Measurements from ENCODE around the gene OR9I1. TPM values are rescaled to one million over a fixed set of nuclear protein-coding genes. Genes with fewer than 3 reads are reported as not detected.

OR9I1 gene
- total RNA-seq (not detected), polyA plus RNA-seq (not detected)
- long read RNA-seq, donor 1, result 0 reads
- long read RNA-seq, donor 2, result 0 reads
- long read RNA-seq, donor 3, result 0 reads
- long read RNA-seq, donor 4, result 0 reads

DNA sequence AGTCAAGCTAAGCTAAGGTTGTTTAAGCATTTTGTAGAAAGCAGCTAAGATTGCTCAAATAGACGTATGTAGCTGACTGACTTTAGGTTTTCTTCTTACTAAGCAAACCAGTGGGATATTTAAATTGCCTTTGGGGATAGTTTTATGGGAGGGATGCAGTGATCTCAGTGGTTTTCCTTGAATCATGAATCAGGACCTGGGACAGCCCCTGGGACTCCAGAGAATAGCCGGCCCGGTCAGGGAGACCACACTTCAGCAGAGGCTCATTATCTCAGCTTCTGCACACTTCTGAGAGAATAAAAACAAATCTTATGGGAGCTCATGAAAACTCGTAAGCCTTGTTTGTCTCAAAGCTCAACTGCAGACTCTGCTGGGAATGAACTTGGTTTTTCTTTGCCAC is at the start of gene OR9I1:
OR9I1 (minus strand) TSS at position 62 of the 400 bp plus-strand sequence. CDS start 6,086 bp downstream, outside the sequence.
- no peak for ATAC-seq
- Histone ChIP-seq H3K27ac (ENCODE audit: low read length) (no peak within 1 kb of the TSS), H3K27me3 (ENCODE audit: control insufficient read depth, insufficient read depth) (no peaks in the 10 kb centered on the region), H3K4me1 (ENCODE audit: control insufficient read depth, insufficient read depth, low read length) (no peaks in the 10 kb centered on the region), H3K9me3 (ENCODE audit: control insufficient read depth, low read length) (peaks cover 2% of the 10 kb centered on the region), H3K4me3 (ENCODE audit: low read length) (no peak within 1 kb of the TSS)
- intact Hi-C loops (cut with DNase I), result no loop called here
- 46% methylated on average over 4 of the region's 4 CpGs for WGBS
- DNase-seq, result no peak

GRCh38 chr11:58165504-58166106 is 40.3 kb upstream of the OR9I1 start:
- WGBS, result 76% methylated on average over 7 of the region's 7 CpGs
- no peaks in the 10 kb centered on the region for H3K4me1 ChIP-seq (ENCODE audit: control insufficient read depth, insufficient read depth, low read length)
- ATAC-seq (no peak), DNase-seq (no peak)
- intact Hi-C loops (cut with DNase I), result no loop called here
- no peak overlapping the region for H3K27ac ChIP-seq (ENCODE audit: low read length)
- H3K9me3 ChIP-seq (ENCODE audit: control insufficient read depth, low read length), result no peaks in the 10 kb centered on the region
- H3K4me3 ChIP-seq (ENCODE audit: low read length), result no peak overlapping the region
- no peaks in the 10 kb centered on the region for H3K27me3 ChIP-seq (ENCODE audit: control insufficient read depth, insufficient read depth)

GRCh38 chr11:58164990-58165389 is 39.7 kb upstream of the OR9I1 start:
- ATAC-seq (no peak), DNase-seq (no peak)
- intact Hi-C loops (cut with DNase I), result no loop called here
- Histone ChIP-seq H3K9me3 (ENCODE audit: control insufficient read depth, low read length) (no peaks in the 10 kb centered on the region), H3K27ac (ENCODE audit: low read length) (no peak overlapping the region), H3K27me3 (ENCODE audit: control insufficient read depth, insufficient read depth) (no peaks in the 10 kb centered on the region), H3K4me3 (ENCODE audit: low read length) (no peak overlapping the region), H3K4me1 (ENCODE audit: control insufficient read depth, insufficient read depth, low read length) (no peaks in the 10 kb centered on the region)
- WGBS, result 63% methylated on average over 1 of the region's 1 CpG

- no peak for DNase-seq
- Histone ChIP-seq H3K4me3 (ENCODE audit: low read length) (no peak overlapping the region), H3K27ac (ENCODE audit: low read length) (no peak overlapping the region), H3K27me3 (ENCODE audit: control insufficient read depth, insufficient read depth) (no peaks in the 10 kb centered on the region), H3K9me3 (ENCODE audit: control insufficient read depth, low read length) (no peaks in the 10 kb centered on the region), H3K4me1 (ENCODE audit: control insufficient read depth, insufficient read depth, low read length) (no peaks in the 10 kb centered on the region)
- intact Hi-C loops (cut with DNase I), result no loop called here
- 82% methylated on average over 4 of the region's 4 CpGs for WGBS
- no peak for ATAC-seq
Observed at GRCh38 chr11:58164389-58164788, 39.1 kb upstream of the OR9I1 start.

DNA sequence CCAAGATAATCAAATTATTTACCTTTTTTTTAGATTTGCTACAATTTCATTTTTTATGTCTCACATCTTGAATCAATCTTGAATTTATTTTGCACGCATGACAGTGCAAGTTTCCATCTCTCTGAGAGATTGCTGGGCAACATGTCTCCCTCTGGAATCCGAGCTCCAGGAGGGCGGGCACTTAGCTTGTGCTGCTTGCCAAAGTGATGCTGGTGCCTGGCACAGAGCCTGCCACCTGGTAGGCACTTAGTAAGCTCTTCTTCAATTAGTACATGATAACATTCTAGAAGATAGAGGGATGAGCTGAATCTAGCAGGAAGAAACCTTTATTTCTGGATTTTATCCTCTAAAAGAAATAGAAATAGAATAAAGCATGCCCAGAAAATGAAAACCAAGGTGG is 27.5 kb upstream of the OR9I1 start:
- Histone ChIP-seq H3K27me3 (ENCODE audit: control insufficient read depth, insufficient read depth) (no peaks in the 10 kb centered on the region), H3K4me3 (ENCODE audit: low read length) (no peak overlapping the region), H3K9me3 (ENCODE audit: control insufficient read depth, low read length) (no peaks in the 10 kb centered on the region), H3K4me1 (ENCODE audit: control insufficient read depth, insufficient read depth, low read length) (no peaks in the 10 kb centered on the region), H3K27ac (ENCODE audit: low read length) (no peak overlapping the region)
- intact Hi-C loops (cut with DNase I), result no loop called here
- ATAC-seq (no peak), DNase-seq (no peak)
- 70% methylated on average over 3 of the region's 3 CpGs for WGBS

DNA sequence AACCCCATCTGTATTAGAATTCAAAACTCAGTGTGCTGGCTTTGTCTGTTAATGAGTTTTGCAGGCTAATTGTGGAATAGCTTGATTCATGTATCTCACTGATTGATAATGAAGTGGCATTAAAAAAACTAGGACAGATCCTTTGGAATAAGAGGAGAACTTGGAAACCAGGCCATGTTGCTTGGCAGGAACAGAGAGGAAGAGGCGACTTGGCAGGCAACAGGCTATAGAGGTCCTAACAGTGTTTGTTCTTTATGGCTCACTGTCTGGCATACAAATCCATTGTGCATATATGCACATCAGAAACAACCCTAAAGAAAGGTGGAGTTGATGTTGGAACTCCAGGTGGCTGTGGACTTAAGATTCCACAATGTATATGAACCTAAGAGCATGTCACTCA is 17.4 kb upstream of the OR9I1 start:
- no peak overlapping the region for H3K27ac ChIP-seq (ENCODE audit: low read length)
- no peaks in the 10 kb centered on the region for H3K4me1 ChIP-seq (ENCODE audit: control insufficient read depth, insufficient read depth, low read length)
- intact Hi-C loops (cut with DNase I), result no loop called here
- no peak for DNase-seq
- 66% methylated on average over 1 of the region's 1 CpG for WGBS
- H3K27me3 ChIP-seq (ENCODE audit: control insufficient read depth, insufficient read depth), result no peaks in the 10 kb centered on the region
- H3K9me3 ChIP-seq (ENCODE audit: control insufficient read depth, low read length), result no peaks in the 10 kb centered on the region
- no peak overlapping the region for H3K4me3 ChIP-seq (ENCODE audit: low read length)
- ATAC-seq, result no peak

- intact Hi-C loops (cut with DNase I), result no loop called here
- no peaks in the 10 kb centered on the region for H3K4me1 ChIP-seq (ENCODE audit: control insufficient read depth, insufficient read depth, low read length)
- no peak overlapping the region for H3K27ac ChIP-seq (ENCODE audit: low read length)
- H3K4me3 ChIP-seq (ENCODE audit: low read length), result no peak overlapping the region
- WGBS, result 84% methylated on average over 1 of the region's 1 CpG
- no peak for DNase-seq
- no peak for ATAC-seq
- no peaks in the 10 kb centered on the region for H3K27me3 ChIP-seq (ENCODE audit: control insufficient read depth, insufficient read depth)
- no peaks in the 10 kb centered on the region for H3K9me3 ChIP-seq (ENCODE audit: control insufficient read depth, low read length)
Observed at GRCh38 chr11:58135171-58135570, 9.8 kb upstream of the OR9I1 start.

DNA sequence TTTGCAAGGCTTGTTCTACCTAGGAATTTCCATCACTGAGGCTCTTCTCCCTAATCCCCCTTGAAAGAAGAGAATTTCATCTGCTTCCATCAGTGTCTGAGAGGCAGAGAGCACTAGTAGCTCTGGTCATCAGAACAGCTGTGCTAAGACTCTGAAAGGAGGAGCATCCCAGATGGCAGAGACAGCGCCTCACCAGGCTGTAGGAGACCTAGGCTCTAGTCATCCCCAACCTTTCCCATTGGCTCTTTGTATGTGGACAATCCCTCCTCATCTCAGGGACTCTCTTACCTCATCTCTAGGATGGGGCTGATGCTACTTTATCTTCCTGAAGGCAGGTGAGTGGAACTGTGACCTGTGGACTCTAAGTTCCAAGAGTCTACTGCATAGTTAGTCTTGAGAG is 8.8 kb upstream of the OR9I1 start:
- no peaks in the 10 kb centered on the region for H3K27me3 ChIP-seq (ENCODE audit: control insufficient read depth, insufficient read depth)
- intact Hi-C loops (cut with DNase I), result no loop called here
- no peaks in the 10 kb centered on the region for H3K4me1 ChIP-seq (ENCODE audit: control insufficient read depth, insufficient read depth, low read length)
- no peak for DNase-seq
- no peaks in the 10 kb centered on the region for H3K9me3 ChIP-seq (ENCODE audit: control insufficient read depth, low read length)
- no peak overlapping the region for H3K4me3 ChIP-seq (ENCODE audit: low read length)
- H3K27ac ChIP-seq (ENCODE audit: low read length), result no peak overlapping the region
- no peak for ATAC-seq
- whole genome bisulfite sequencing, result 87% methylated on average over 1 of the region's 1 CpG

- 62% methylated on average over 7 of the region's 7 CpGs for WGBS
- Histone ChIP-seq H3K4me1 (ENCODE audit: control insufficient read depth, insufficient read depth, low read length) (no peaks in the 10 kb centered on the region), H3K9me3 (ENCODE audit: control insufficient read depth, low read length) (no peaks in the 10 kb centered on the region), H3K4me3 (ENCODE audit: low read length) (no peak overlapping the region), H3K27me3 (ENCODE audit: control insufficient read depth, insufficient read depth) (no peaks in the 10 kb centered on the region), H3K27ac (ENCODE audit: low read length) (no peak overlapping the region)
- DNase-seq (no peak), ATAC-seq (no peak)
- intact Hi-C loops (cut with DNase I), result no loop called here
Observed at GRCh38 chr11:58133309-58134076, 8.2 kb upstream of the OR9I1 start.

- no peaks in the 10 kb centered on the region for H3K27me3 ChIP-seq (ENCODE audit: control insufficient read depth, insufficient read depth)
- no peaks in the 10 kb centered on the region for H3K9me3 ChIP-seq (ENCODE audit: control insufficient read depth, low read length)
- no peak for ATAC-seq
- H3K4me1 ChIP-seq (ENCODE audit: control insufficient read depth, insufficient read depth, low read length), result no peaks in the 10 kb centered on the region
- DNase-seq, result no peak
- intact Hi-C loops (cut with DNase I), result no loop called here
- no peak overlapping the region for H3K27ac ChIP-seq (ENCODE audit: low read length)
- no peak overlapping the region for H3K4me3 ChIP-seq (ENCODE audit: low read length)
Observed at GRCh38 chr11:58127350-58127749, 2.0 kb upstream of the OR9I1 start.

DNA sequence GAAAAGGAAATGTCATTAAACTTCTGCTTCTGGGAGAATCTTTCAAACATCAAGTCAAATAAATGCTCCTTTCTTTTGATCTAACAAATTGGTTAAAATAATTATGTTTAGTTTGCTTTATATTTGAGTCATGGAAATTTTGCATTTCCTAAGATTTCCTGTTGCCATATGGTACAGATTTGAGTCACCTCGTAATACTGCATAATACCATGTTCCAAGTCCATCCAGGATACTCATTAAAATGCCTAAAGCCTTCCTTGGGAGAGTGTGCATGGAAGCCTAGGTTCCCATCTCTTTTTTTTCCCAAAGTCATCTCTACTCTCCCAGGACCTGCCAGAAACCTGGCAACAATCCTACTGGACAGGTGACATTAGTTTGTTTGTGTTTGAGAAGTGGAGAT is 4.2 kb downstream of the OR9I1 start:
- WGBS, result 69% methylated on average over 1 of the region's 1 CpG

More for the DNA sequence above, 4.2 kb downstream of the OR9I1 start:
- no peak overlapping the region for H3K4me3 ChIP-seq (ENCODE audit: low read length)
- peaks cover 2% of the 10 kb centered on the region for H3K9me3 ChIP-seq (ENCODE audit: control insufficient read depth, low read length)
- intact Hi-C loops (cut with DNase I), result no loop called here
- H3K27ac ChIP-seq (ENCODE audit: low read length), result no peak overlapping the region
- H3K4me1 ChIP-seq (ENCODE audit: control insufficient read depth, insufficient read depth, low read length), result no peaks in the 10 kb centered on the region
- DNase-seq (no peak), ATAC-seq (no peak)
- no peaks in the 10 kb centered on the region for H3K27me3 ChIP-seq (ENCODE audit: control insufficient read depth, insufficient read depth)

All from right cardiac atrium (tissue), 5 donors.